Measurements from ENCODE around the gene MCM7. TPM values are rescaled to one million over a fixed set of nuclear protein-coding genes. Genes with fewer than 3 reads are reported as not detected.
A peak's percentile ranks its signal among the peaks of the same experiment; 100 is the strongest.

The MCM7 gene
- polyA plus RNA-seq, 1 of the 3 experiments (the other 2 are of a cell fraction) = 241 TPM

DNA sequence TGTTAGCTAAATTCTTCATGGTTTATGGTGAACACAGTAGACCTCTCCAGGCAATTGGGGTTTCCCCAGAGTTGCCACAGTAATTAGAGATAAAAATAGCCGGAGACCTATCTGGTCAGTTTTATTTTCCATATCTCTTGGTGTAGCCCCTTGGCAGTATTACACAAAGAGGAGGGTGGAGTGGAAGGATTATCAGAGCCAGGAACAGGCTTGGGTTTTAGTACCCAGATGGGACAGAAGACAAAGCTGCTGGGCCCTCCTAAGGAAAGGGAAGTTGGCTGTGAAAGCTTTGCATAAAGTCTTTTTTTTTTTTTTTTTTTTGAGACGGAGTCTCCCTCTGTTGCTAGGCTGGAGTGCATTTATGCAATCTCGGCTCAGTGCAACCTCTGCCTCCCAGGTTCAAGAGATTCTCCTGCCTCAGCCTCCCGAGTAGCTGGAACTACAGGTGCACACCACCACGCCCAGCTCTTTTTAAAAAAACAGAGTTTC is 41.9 kb downstream of the MCM7 start:
- Histone ChIP-seq H4K20me1 (ENCODE audit: insufficient read depth) (no peaks in the 10 kb centered on the region), H3K9me2 (no peaks in the 10 kb centered on the region), H3K36me3 (replicated peaks in 1 of 2; ENCODE audit: control insufficient read depth in 1 of 2, insufficient read depth in 2 of 2, low read length in 1 of 2) (peaks cover 44 to 69% of the 10 kb centered on the region in 2 experiments), H3K9me3 (no peaks in the 10 kb centered on the region), H3K4me2 (no peak overlapping the region), H2AFZ (ENCODE audit: low read depth) (no peak overlapping the region), H3K27me3 (ENCODE audit: insufficient read depth) (no peaks in the 10 kb centered on the region), H3K79me2 (ENCODE audit: insufficient read depth) (peaks cover 24% of the 10 kb centered on the region), H3K9ac (no peak overlapping the region), H3F3A (replicated peaks; ENCODE audit: insufficient read depth) (peaks cover 5% of the 10 kb centered on the region), H3K27ac (ENCODE audit: low read depth in 2 of 2, low read length in 1 of 2) (no peak overlapping the region), H3K4me1 (ENCODE audit: control insufficient read depth in 1 of 2, insufficient read depth in 2 of 2, low read depth in 1 of 2, low read length in 1 of 2) (peaks cover 0 to under 1% of the 10 kb centered on the region in 2 experiments; a peak in 1 of 4 replicates), H3K4me3 (ENCODE audit: low read depth in 2 of 2, low read length in 1 of 2) (no peak overlapping the region)
- TF ChIP-seq RXRA (IDR thresholded peaks at IDR 0.05; ENCODE audit: borderline replicate concordance, low read depth) (no peak), RFX5 (IDR thresholded peaks at IDR 0.05; ENCODE audit: low read length) (no peak), EZH2phosphoT487 (IDR thresholded peaks at IDR 0.05; ENCODE audit: borderline replicate concordance, low read depth) (no peak), POLR2AphosphoS5 (IDR thresholded peaks at IDR 0.05; ENCODE audit: low read depth, low read length) (no peak)
- CTCF ChIA-PET = interaction anchor here (0.9 to 2.5 kb wide), 6 partner anchors 9 to 146 kb away, joined by 3 to 7 read pairs (median 4); partner anchors contain the start of gene ZSCAN21
- DNase-seq = no peak
- WGBS (ENCODE audit: low lambda C conversion rate) = 85% methylated on average over 5 of the region's 5 CpGs
- POLR2A ChIA-PET = no interaction called here

DNA sequence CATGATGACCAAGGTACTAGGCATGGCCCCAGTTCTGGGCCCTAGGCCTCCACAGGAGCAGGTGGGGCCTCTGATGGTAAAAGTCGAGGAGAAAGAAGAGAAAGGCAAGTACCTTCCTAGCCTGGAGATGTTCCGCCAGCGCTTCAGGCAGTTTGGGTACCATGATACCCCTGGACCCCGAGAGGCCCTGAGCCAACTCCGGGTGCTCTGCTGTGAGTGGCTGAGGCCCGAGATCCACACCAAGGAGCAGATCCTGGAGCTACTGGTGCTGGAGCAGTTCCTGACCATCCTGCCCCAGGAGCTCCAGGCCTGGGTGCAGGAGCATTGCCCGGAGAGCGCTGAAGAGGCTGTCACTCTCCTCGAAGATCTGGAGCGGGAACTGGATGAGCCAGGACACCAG is 44.2 kb downstream of the MCM7 start:
- H3K4me3 ChIP-seq (ENCODE audit: low read depth in 2 of 2, low read length in 1 of 2) = no peak overlapping the region
- no peak overlapping the region for H2AFZ ChIP-seq (ENCODE audit: low read depth)
- ChIA-PET CTCF (interaction anchor here (1.3 to 1.8 kb wide), 3 partner anchors 8 to 63 kb away, joined by 4 to 6 read pairs (median 4); no protein-coding TSS in a partner anchor), POLR2A (interaction anchor here (0.6 to 0.8 kb wide), 2 partner anchors 30 to 63 kb away, joined by 3 read pairs; no protein-coding TSS in a partner anchor)
- TF ChIP-seq, protein P1, sequence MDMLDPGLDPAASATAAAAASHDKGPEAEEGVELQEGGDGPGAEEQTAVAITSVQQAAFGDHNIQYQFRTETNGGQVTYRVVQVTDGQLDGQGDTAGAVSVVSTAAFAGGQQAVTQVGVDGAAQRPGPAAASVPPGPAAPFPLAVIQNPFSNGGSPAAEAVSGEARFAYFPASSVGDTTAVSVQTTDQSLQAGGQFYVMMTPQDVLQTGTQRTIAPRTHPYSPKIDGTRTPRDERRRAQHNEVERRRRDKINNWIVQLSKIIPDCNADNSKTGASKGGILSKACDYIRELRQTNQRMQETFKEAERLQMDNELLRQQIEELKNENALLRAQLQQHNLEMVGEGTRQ (IDR thresholded peaks at IDR 0.05; ENCODE audit: borderline replicate concordance, low read depth, low read length) = no peak
- TF ChIP-seq POLR2AphosphoS5 (IDR thresholded peaks at IDR 0.05; ENCODE audit: low read depth, low read length) = no peak
- TF ChIP-seq SMC3 (IDR thresholded peaks at IDR 0.05; ENCODE audit: low read depth, low read length) = no peak
- no peak for TF ChIP-seq GATA2 (CRISPR knock-in tag; IDR thresholded peaks at IDR 0.05)
- no peak for TF ChIP-seq MXI1 (IDR thresholded peaks at IDR 0.05; ENCODE audit: low read depth, low read length)
- H3K9me2 ChIP-seq = no peaks in the 10 kb centered on the region
- no peaks in the 10 kb centered on the region for H3K27me3 ChIP-seq (ENCODE audit: insufficient read depth)
- no peaks in the 10 kb centered on the region for H3K9me3 ChIP-seq
- H3K79me2 ChIP-seq (ENCODE audit: insufficient read depth) = peaks cover 46% of the 10 kb centered on the region
- DNase-seq = no peak
- peaks cover 10% of the 10 kb centered on the region for H3F3A ChIP-seq (replicated peaks; ENCODE audit: insufficient read depth)
- no peaks in the 10 kb centered on the region for H3K4me1 ChIP-seq (ENCODE audit: control insufficient read depth in 1 of 2, insufficient read depth in 2 of 2, low read depth in 1 of 2, low read length in 1 of 2)
- H3K27ac ChIP-seq (ENCODE audit: low read depth in 2 of 2, low read length in 1 of 2) = no peak overlapping the region
- H3K9ac ChIP-seq = no peak overlapping the region
- no peaks in the 10 kb centered on the region; the same call in 1 of the 2 replicates for H4K20me1 ChIP-seq (ENCODE audit: insufficient read depth)
- 97% methylated on average over 9 of the region's 10 CpGs for WGBS (ENCODE audit: low lambda C conversion rate)
- H3K4me2 ChIP-seq = no peak overlapping the region
- peaks cover 40 to 60% of the 10 kb centered on the region in 2 experiments for H3K36me3 ChIP-seq (replicated peaks in 1 of 2; ENCODE audit: control insufficient read depth in 1 of 2, insufficient read depth in 2 of 2, low read length in 1 of 2)

DNA sequence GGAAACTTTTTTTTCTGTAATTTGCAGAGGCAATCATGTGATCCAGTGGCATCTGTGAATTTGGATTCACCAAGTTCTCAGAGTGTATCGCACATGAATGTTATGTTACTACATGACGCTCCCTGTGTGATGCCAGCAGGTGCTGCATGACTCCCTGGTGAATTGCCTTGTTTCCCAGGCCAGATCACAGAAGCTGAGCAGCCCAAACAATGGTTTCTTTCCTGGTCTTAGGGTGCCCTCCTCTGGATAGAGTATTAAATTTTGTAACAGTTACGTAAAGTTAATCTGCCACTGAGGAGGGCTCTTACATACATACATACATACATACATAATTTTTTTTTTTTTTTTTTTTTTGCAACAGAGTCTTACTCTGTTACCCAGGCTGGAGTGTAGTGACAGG is 48.0 kb downstream of the MCM7 start:
- 96% methylated on average over 3 of the region's 3 CpGs for WGBS (ENCODE audit: low lambda C conversion rate)
- Histone ChIP-seq H4K20me1 (ENCODE audit: insufficient read depth) (no peaks in the 10 kb centered on the region; the same call in 1 of the 2 replicates), H3K4me3 (ENCODE audit: low read depth in 2 of 2, low read length in 1 of 2) (no peak overlapping the region), H3K27me3 (ENCODE audit: insufficient read depth) (no peaks in the 10 kb centered on the region), H3K4me2 (no peak overlapping the region), H3F3A (replicated peaks; ENCODE audit: insufficient read depth) (peaks cover 23% of the 10 kb centered on the region), H3K36me3 (replicated peaks in 1 of 2; ENCODE audit: control insufficient read depth in 1 of 2, insufficient read depth in 2 of 2, low read length in 1 of 2) (peaks cover 23 to 36% of the 10 kb centered on the region in 2 experiments), H3K9me2 (no peaks in the 10 kb centered on the region), H3K9me3 (no peaks in the 10 kb centered on the region), H3K4me1 (ENCODE audit: control insufficient read depth in 1 of 2, insufficient read depth in 2 of 2, low read depth in 1 of 2, low read length in 1 of 2) (peaks cover 5 to 9% of the 10 kb centered on the region in 2 experiments; a peak in 2 of 4 replicates), H3K9ac (no peak overlapping the region), H3K79me2 (ENCODE audit: insufficient read depth) (peaks cover 61% of the 10 kb centered on the region), H2AFZ (ENCODE audit: low read depth) (no peak overlapping the region), H3K27ac (ENCODE audit: low read depth in 2 of 2, low read length in 1 of 2) (no peak overlapping the region)
- no peak for TF ChIP-seq CHD2 (IDR thresholded peaks at IDR 0.05; ENCODE audit: low read length, partially characterized antibody)
- TF ChIP-seq, protein P2, sequence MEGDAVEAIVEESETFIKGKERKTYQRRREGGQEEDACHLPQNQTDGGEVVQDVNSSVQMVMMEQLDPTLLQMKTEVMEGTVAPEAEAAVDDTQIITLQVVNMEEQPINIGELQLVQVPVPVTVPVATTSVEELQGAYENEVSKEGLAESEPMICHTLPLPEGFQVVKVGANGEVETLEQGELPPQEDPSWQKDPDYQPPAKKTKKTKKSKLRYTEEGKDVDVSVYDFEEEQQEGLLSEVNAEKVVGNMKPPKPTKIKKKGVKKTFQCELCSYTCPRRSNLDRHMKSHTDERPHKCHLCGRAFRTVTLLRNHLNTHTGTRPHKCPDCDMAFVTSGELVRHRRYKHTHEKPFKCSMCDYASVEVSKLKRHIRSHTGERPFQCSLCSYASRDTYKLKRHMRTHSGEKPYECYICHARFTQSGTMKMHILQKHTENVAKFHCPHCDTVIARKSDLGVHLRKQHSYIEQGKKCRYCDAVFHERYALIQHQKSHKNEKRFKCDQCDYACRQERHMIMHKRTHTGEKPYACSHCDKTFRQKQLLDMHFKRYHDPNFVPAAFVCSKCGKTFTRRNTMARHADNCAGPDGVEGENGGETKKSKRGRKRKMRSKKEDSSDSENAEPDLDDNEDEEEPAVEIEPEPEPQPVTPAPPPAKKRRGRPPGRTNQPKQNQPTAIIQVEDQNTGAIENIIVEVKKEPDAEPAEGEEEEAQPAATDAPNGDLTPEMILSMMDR (IDR thresholded peaks at IDR 0.05) = peak; percentile 51
- no peak for TF ChIP-seq TEAD4 (IDR thresholded peaks at IDR 0.05; ENCODE audit: borderline replicate concordance, insufficient read depth)
- TF ChIP-seq RAD21 (IDR thresholded peaks at IDR 0.05; ENCODE audit: low read length) = peak; percentile 78
- TF ChIP-seq SMC3 (IDR thresholded peaks at IDR 0.05; ENCODE audit: low read depth, low read length) = peak; percentile 54; the same call in 1 of the 2 replicates
- POLR2A ChIA-PET = interaction anchor here (0.6 to 1.3 kb wide), 3 partner anchors 38 to 66 kb away, joined by 3 to 4 read pairs (median 3); partner anchors contain the start of gene ZKSCAN1
- CTCF ChIA-PET = interaction anchor here (0.6 to 5.5 kb wide), 19 partner anchors 9 to 135 kb away, joined by 3 to 60 read pairs (median 4); partner anchors contain the start of genes AP4M1, MCM7 and ZNF3
- DNase-seq = peak; percentile 62

Measured in SK-N-SH (cell line).